Liver (tissue), 9 donors: ENCODE measurements around the gene CHRDL1. TPM values are rescaled to one million over a fixed set of nuclear protein-coding genes. Genes with fewer than 3 reads are reported as not detected.
A peak's percentile ranks its signal among the peaks of the same experiment; 100 is the strongest.

Experiments
- DNase-seq: peaks from one replicate; pipeline ENCODE4 v3.0.0-alpha.2; 2017; ENCODE audit warnings: low spot score
- H3K27ac ChIP-seq, 2 donors: one replicate each; pipeline ENCODE4 v1.7.0; 2013; ENCODE audit warnings: inconsistent platforms in 2 of 2, low read length in 2 of 2, control low read depth in 1 of 2, low read depth in 1 of 2, mild to moderate bottlenecking in 1 of 2
- H3K27me3 ChIP-seq, 4 donors: one replicate each; pipeline versions ENCODE4 v1.6.1 to v1.7.0; 2013; ENCODE audit warnings: low read length in 3 of 4, inconsistent platforms in 1 of 4, mild to moderate bottlenecking in 1 of 4, moderate library complexity in 1 of 4; ENCODE audit not compliant: control insufficient read depth in 4 of 4, insufficient read depth in 4 of 4
- H3K36me3 ChIP-seq, 4 donors: one replicate each; pipeline versions ENCODE4 v1.6.1 to v1.7.0; 2013; ENCODE audit warnings: low read length in 3 of 4, mild to moderate bottlenecking in 3 of 4, low read depth in 1 of 4, moderate library complexity in 1 of 4; ENCODE audit not compliant: control insufficient read depth in 4 of 4, insufficient read depth in 3 of 4
- H3K4me1 ChIP-seq, 4 donors: one replicate each; pipeline versions ENCODE4 v1.6.1 to v1.7.0; 2013; ENCODE audit warnings: low read length in 3 of 4, mild to moderate bottlenecking in 3 of 4, moderate library complexity in 1 of 4; ENCODE audit not compliant: control insufficient read depth in 4 of 4, insufficient read depth in 4 of 4
- H3K4me3 ChIP-seq, 3 donors: one replicate each; pipeline versions ENCODE4 v1.6.1 to v1.7.0; 2013; ENCODE audit warnings: low read length in 3 of 3, control low read depth in 1 of 3, low read depth in 1 of 3, mild to moderate bottlenecking in 1 of 3
- H3K9ac ChIP-seq, 2 donors: one replicate each; pipeline ENCODE4 v1.7.0; 2013; ENCODE audit warnings: low read length in 2 of 2, mild to moderate bottlenecking in 2 of 2, moderate library complexity in 2 of 2, control low read depth in 1 of 2, low read depth in 1 of 2
- H3K9me3 ChIP-seq, 4 donors: one replicate each; pipeline versions ENCODE4 v1.6.1 to v1.7.0; 2013; ENCODE audit warnings: low read length in 3 of 4; ENCODE audit not compliant: control insufficient read depth in 4 of 4
- ATF3 ChIP-seq: IDR thresholded peaks from 2 replicates; pipeline ENCODE4 v1.6.1; 2016; ENCODE audit warnings: antibody characterized with exemption
- EGR1 ChIP-seq, 2 donors: IDR thresholded peaks; 2 replicates each; pipeline ENCODE4 v1.6.1; 2016 to 2018; ENCODE audit warnings: antibody characterized with exemption in 2 of 2, low read depth in 2 of 2
- FOXA1 ChIP-seq: IDR thresholded peaks from 2 replicates; pipeline ENCODE4 v1.6.1; 2016; ENCODE audit warnings: antibody characterized with exemption
- FOXA2 ChIP-seq: IDR thresholded peaks from 2 replicates; pipeline ENCODE4 v1.6.1; 2016; ENCODE audit warnings: antibody characterized with exemption
- GABPA ChIP-seq, 2 donors: IDR thresholded peaks in 1 of 2; conservative IDR thresholded peaks in 1 of 2; 2 replicates each; pipeline ENCODE4 v1.6.1; 2016; ENCODE audit warnings: antibody characterized with exemption in 2 of 2, mild to moderate bottlenecking in 1 of 2, moderate library complexity in 1 of 2
- HNF4A ChIP-seq, 2 donors: conservative IDR thresholded peaks; 2 replicates each; pipeline ENCODE4 v1.6.1; 2016; ENCODE audit warnings: antibody characterized with exemption in 2 of 2, mild to moderate bottlenecking in 2 of 2
- HNF4G ChIP-seq: IDR thresholded peaks from 2 replicates; pipeline ENCODE4 v1.6.1; 2016; ENCODE audit warnings: antibody characterized with exemption
- JUND ChIP-seq, 2 donors: IDR thresholded peaks; 2 replicates each; pipeline ENCODE4 v1.6.1; 2016; ENCODE audit warnings: antibody characterized with exemption in 2 of 2
- MAX ChIP-seq: IDR thresholded peaks from 2 replicates; pipeline ENCODE4 v1.6.1; 2016; ENCODE audit warnings: antibody characterized with exemption
- NR2F2 ChIP-seq: IDR thresholded peaks from 2 replicates; pipeline ENCODE4 v1.6.1; 2016; ENCODE audit warnings: antibody characterized with exemption
- RAD21 ChIP-seq, 2 donors: IDR thresholded peaks; 2 replicates each; pipeline ENCODE4 v1.6.1; 2016; ENCODE audit warnings: antibody characterized with exemption in 2 of 2, mild to moderate bottlenecking in 2 of 2
- RXRA ChIP-seq, 2 donors: IDR thresholded peaks; 2 replicates each; pipeline ENCODE4 v1.6.1; 2017 to 2018; ENCODE audit warnings: antibody characterized with exemption in 2 of 2, mild to moderate bottlenecking in 1 of 2
- SP1 ChIP-seq: IDR thresholded peaks from 2 replicates; pipeline ENCODE4 v1.6.1; 2018; ENCODE audit warnings: antibody characterized with exemption, mild to moderate bottlenecking
- TAF1 ChIP-seq: conservative IDR thresholded peaks from 2 replicates; pipeline ENCODE4 v1.6.1; 2016; ENCODE audit warnings: antibody characterized with exemption, mild to moderate bottlenecking
- YY1 ChIP-seq: IDR thresholded peaks from 2 replicates; pipeline ENCODE4 v1.6.1; 2016; ENCODE audit warnings: antibody characterized with exemption, mild to moderate bottlenecking
- WGBS: extraction: QIAGEN DNeasy Blood & Tissue Kit; methylation state at CpG from one replicate; pipeline ENCODE4 v1.1.7; 2013; 5-methylcytosine and 5-hydroxymethylcytosine counted together
- polyA plus RNA-seq, 2 donors: library from polyadenylated mRNA; stranded (reverse) in 1 of 2; unstranded in 1 of 2; fragments of 200-250 nt in 1 of 2; fragments of >200 nt in 1 of 2; fragmentation: Nextera tagmentation in 1 of 2; extraction: Ambion mirVana in 1 of 2; gene quantifications; one replicate each; pipeline versions ENCODE4 v1.2.1 to v1.2.3, GENCODE V29; 2013 to 2015
- total RNA-seq, 2 donors: library from RNA; depleted of rRNA; stranded (reverse); fragments of >200 nt; gene quantifications; one replicate each; pipeline ENCODE4 v1.2.3, GENCODE V29; 2014
- TF ChIP-seq, protein P1 (sequence below): IDR thresholded peaks from 2 replicates; pipeline ENCODE4 v1.6.1; 2016; ENCODE audit warnings: antibody characterized with exemption, mild to moderate bottlenecking
- TF ChIP-seq, protein P2 (sequence below): fragments of 150-350 bp; IDR thresholded peaks from 2 replicates; pipeline ENCODE4 v1.5.1; 2017; ENCODE audit warnings: improper control_type of control experiment, low read depth, low read length; ENCODE audit not compliant: missing input control
- donor health status: healthy.
- donor health status: healthy.
- donor health status: healthy.
- donor health status: healthy.
- donor health status: healthy.

CHRDL1 gene
- total and polyA plus RNA-seq, 4 donors: 0.17 to 2.1 (median 0.67) TPM

GRCh38 chrX:110667706-110668105 is 127.9 kb downstream of the CHRDL1 start (continued):
- TF ChIP-seq, protein P1, sequence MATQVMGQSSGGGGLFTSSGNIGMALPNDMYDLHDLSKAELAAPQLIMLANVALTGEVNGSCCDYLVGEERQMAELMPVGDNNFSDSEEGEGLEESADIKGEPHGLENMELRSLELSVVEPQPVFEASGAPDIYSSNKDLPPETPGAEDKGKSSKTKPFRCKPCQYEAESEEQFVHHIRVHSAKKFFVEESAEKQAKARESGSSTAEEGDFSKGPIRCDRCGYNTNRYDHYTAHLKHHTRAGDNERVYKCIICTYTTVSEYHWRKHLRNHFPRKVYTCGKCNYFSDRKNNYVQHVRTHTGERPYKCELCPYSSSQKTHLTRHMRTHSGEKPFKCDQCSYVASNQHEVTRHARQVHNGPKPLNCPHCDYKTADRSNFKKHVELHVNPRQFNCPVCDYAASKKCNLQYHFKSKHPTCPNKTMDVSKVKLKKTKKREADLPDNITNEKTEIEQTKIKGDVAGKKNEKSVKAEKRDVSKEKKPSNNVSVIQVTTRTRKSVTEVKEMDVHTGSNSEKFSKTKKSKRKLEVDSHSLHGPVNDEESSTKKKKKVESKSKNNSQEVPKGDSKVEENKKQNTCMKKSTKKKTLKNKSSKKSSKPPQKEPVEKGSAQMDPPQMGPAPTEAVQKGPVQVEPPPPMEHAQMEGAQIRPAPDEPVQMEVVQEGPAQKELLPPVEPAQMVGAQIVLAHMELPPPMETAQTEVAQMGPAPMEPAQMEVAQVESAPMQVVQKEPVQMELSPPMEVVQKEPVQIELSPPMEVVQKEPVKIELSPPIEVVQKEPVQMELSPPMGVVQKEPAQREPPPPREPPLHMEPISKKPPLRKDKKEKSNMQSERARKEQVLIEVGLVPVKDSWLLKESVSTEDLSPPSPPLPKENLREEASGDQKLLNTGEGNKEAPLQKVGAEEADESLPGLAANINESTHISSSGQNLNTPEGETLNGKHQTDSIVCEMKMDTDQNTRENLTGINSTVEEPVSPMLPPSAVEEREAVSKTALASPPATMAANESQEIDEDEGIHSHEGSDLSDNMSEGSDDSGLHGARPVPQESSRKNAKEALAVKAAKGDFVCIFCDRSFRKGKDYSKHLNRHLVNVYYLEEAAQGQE: no peak
- TF ChIP-seq ATF3: no peak

GRCh38 chrX:110665223-110666002 is 130.2 kb downstream of the CHRDL1 start:
- DNase-seq: no peak
- H3K9me3 ChIP-seq: no peaks in the 10 kb centered on the region
- TF ChIP-seq RAD21 (IDR thresholded peaks at IDR 0.05): peak; percentile 64 to 79
- no peak for TF ChIP-seq JUND (IDR thresholded peaks at IDR 0.05)
- TF ChIP-seq, protein P2, sequence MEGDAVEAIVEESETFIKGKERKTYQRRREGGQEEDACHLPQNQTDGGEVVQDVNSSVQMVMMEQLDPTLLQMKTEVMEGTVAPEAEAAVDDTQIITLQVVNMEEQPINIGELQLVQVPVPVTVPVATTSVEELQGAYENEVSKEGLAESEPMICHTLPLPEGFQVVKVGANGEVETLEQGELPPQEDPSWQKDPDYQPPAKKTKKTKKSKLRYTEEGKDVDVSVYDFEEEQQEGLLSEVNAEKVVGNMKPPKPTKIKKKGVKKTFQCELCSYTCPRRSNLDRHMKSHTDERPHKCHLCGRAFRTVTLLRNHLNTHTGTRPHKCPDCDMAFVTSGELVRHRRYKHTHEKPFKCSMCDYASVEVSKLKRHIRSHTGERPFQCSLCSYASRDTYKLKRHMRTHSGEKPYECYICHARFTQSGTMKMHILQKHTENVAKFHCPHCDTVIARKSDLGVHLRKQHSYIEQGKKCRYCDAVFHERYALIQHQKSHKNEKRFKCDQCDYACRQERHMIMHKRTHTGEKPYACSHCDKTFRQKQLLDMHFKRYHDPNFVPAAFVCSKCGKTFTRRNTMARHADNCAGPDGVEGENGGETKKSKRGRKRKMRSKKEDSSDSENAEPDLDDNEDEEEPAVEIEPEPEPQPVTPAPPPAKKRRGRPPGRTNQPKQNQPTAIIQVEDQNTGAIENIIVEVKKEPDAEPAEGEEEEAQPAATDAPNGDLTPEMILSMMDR: peak; percentile 52
- H3K4me1 ChIP-seq: peaks cover 0 to 6% (median under 1%) of the 10 kb centered on the region in 4 donors
- H3K27ac ChIP-seq: no peak overlapping the region
- no peak overlapping the region for H3K9ac ChIP-seq
- H3K36me3 ChIP-seq: no peaks in the 10 kb centered on the region
- no peak overlapping the region for H3K4me3 ChIP-seq
- 35% methylated on average over 3 of the region's 3 CpGs for WGBS
- H3K27me3 ChIP-seq: no peaks in the 10 kb centered on the region

DNA sequence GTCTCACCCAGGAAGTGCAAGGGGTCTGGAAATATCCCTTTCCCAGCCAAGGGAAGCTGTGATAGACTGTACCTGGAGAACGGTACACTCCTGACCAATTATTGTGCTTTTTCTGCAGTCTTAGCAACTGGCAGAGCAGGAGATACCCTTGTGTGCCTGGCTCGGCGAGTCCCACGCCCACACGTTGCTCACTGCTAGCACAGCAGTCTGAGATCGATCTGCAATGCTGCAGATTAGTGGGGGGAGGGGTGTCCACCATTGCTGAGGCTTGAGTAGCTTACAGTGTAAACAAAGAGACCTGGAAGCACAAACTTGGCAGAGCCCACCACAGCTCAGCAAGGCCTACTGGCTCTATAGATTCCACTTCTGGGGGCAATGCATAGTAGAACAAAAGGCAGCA is 138.5 kb downstream of the CHRDL1 start:
- Histone ChIP-seq H3K9ac (no peak overlapping the region), H3K27me3 (no peaks in the 10 kb centered on the region), H3K4me1 (no peaks in the 10 kb centered on the region), H3K36me3 (no peaks in the 10 kb centered on the region), H3K27ac (no peak overlapping the region), H3K9me3 (no peaks in the 10 kb centered on the region), H3K4me3 (no peak overlapping the region)
- no peak for DNase-seq
- 42% methylated on average over 6 of the region's 6 CpGs for WGBS
- no peak for TF ChIP-seq ATF3
- no peak for TF ChIP-seq HNF4A (conservative IDR thresholded peaks at IDR 0.05)
- no peak for TF ChIP-seq FOXA2
- TF ChIP-seq, protein P1: no peak
- TF ChIP-seq NR2F2: no peak
- no peak for TF ChIP-seq YY1
- TF ChIP-seq, protein P2: no peak
- no peak for TF ChIP-seq MAX
- no peak for TF ChIP-seq HNF4G
- no peak for TF ChIP-seq JUND (IDR thresholded peaks at IDR 0.05)
- no peak for TF ChIP-seq SP1
- TF ChIP-seq TAF1: no peak
- TF ChIP-seq GABPA (IDR thresholded peaks at IDR 0.05 in 1 of 2, conservative IDR thresholded peaks at IDR 0.05 in 1 of 2): no peak
- no peak for TF ChIP-seq RXRA (IDR thresholded peaks at IDR 0.05)
- TF ChIP-seq FOXA1: no peak
- TF ChIP-seq RAD21 (IDR thresholded peaks at IDR 0.05): no peak
- TF ChIP-seq EGR1 (IDR thresholded peaks at IDR 0.05; ENCODE audit: low read depth in 2 of 2): no peak
